Astrocyte (in vitro differentiated cells and primary cell): ENCODE results near the gene DGKB. TPM values are rescaled to one million over a fixed set of nuclear protein-coding genes. Genes with fewer than 3 reads are reported as not detected.

Source experiments
- DNase-seq: peaks from one replicate; pipeline ENCODE4 v3.0.0-alpha.2; 2010; ENCODE audit warnings: low read depth
- FAIRE-seq: peaks from 2 replicates; lab custom pipeline; 2011; peaks lifted over from hg19 to GRCh38; lab: Jason Lieb, UNC
- H2AFZ ChIP-seq: 2 replicates; pipeline ENCODE4 v1.6.0; 2012; ENCODE audit warnings: low read depth, low read length, inconsistent platforms
- H3K27ac ChIP-seq: 2 replicates; pipeline ENCODE4 v1.5.1; 2011; ENCODE audit warnings: low read depth, low read length, inconsistent platforms
- H3K27me3 ChIP-seq: 2 replicates; pipeline ENCODE4 v1.6.0; 2011; ENCODE audit warnings: low read length, inconsistent platforms; ENCODE audit not compliant: insufficient read depth
- H3K36me3 ChIP-seq: 2 replicates; pipeline ENCODE4 v1.5.1; 2011; ENCODE audit warnings: low read length, inconsistent platforms; ENCODE audit not compliant: insufficient read depth
- H3K4me1 ChIP-seq: 2 replicates; pipeline ENCODE4 v1.5.1; 2011; ENCODE audit warnings: low read length, inconsistent platforms; ENCODE audit not compliant: insufficient read depth
- H3K4me2 ChIP-seq: 2 replicates; pipeline ENCODE4 v1.6.0; 2012; ENCODE audit warnings: low read length, inconsistent platforms
- H3K4me3 ChIP-seq: 2 replicates; pipeline ENCODE4 v1.5.1; 2011; ENCODE audit warnings: low read depth, mild to moderate bottlenecking, low read length, inconsistent platforms; ENCODE audit not compliant: insufficient read depth
- H3K79me2 ChIP-seq: 2 replicates; pipeline ENCODE4 v1.6.0; 2012; ENCODE audit warnings: mild to moderate bottlenecking, low read length, inconsistent platforms; ENCODE audit not compliant: insufficient read depth
- H3K9ac ChIP-seq: 2 replicates; pipeline ENCODE4 v1.6.0; 2012; ENCODE audit warnings: mild to moderate bottlenecking, low read length, inconsistent platforms
- H3K9me3 ChIP-seq: 2 replicates; pipeline ENCODE4 v1.5.1; 2012; ENCODE audit warnings: low read depth, mild to moderate bottlenecking, low read length, inconsistent platforms; ENCODE audit not compliant: insufficient read depth
- H4K20me1 ChIP-seq: 2 replicates; pipeline ENCODE4 v1.6.0; 2012; ENCODE audit warnings: low read length, inconsistent platforms; ENCODE audit not compliant: insufficient read depth
- H3K27ac Mint-ChIP-seq: one replicate; pipeline ENCODE4 v1.8.0; 2021; ENCODE audit warnings: mild to moderate bottlenecking, mixed read lengths; ENCODE audit not compliant: unreplicated experiment
- H3K27me3 Mint-ChIP-seq: one replicate; pipeline ENCODE4 v1.8.0; 2021; ENCODE audit warnings: low read depth, mixed read lengths; ENCODE audit not compliant: unreplicated experiment
- H3K36me3 Mint-ChIP-seq: one replicate; pipeline ENCODE4 v1.8.0; 2021; ENCODE audit warnings: low read depth, mixed read lengths; ENCODE audit not compliant: unreplicated experiment
- H3K4me1 Mint-ChIP-seq: one replicate; pipeline ENCODE4 v1.8.0; 2021; ENCODE audit warnings: low read depth, mixed read lengths; ENCODE audit not compliant: unreplicated experiment
- H3K4me3 Mint-ChIP-seq: one replicate; pipeline ENCODE4 v1.8.0; 2021; ENCODE audit warnings: mild to moderate bottlenecking, moderate library complexity, mixed read lengths; ENCODE audit not compliant: unreplicated experiment
- H3K9me3 Mint-ChIP-seq: one replicate; pipeline ENCODE4 v1.8.0; 2021; ENCODE audit warnings: mild to moderate bottlenecking, mixed read lengths; ENCODE audit not compliant: unreplicated experiment
- CTCF ChIP-seq: IDR thresholded peaks from 2 replicates; pipeline ENCODE4 v1.5.1; 2011; ENCODE audit warnings: low read depth, mild to moderate bottlenecking, inconsistent platforms, low read length, moderate library complexity; ENCODE audit not compliant: insufficient read depth
- EZH2 ChIP-seq: IDR thresholded peaks from 2 replicates; pipeline ENCODE4 v1.6.1; 2012; ENCODE audit warnings: mild to moderate bottlenecking, low read length, inconsistent platforms; ENCODE audit not compliant: insufficient read depth
- total RNA-seq: library from RNA; stranded (reverse); gene quantifications from 2 replicates; pipeline ENCODE4 v1.2.1, GENCODE V29; 2021

The DGKB gene
- total RNA-seq, 1 donor from 2014 or later: 0.39 TPM

- H3K27ac Mint-ChIP-seq: no peak overlapping the region
- no peak overlapping the region for H3K4me3 Mint-ChIP-seq
Observed at GRCh38 chr7:14937581-14937980, 35.0 kb upstream of the DGKB start.

DNA sequence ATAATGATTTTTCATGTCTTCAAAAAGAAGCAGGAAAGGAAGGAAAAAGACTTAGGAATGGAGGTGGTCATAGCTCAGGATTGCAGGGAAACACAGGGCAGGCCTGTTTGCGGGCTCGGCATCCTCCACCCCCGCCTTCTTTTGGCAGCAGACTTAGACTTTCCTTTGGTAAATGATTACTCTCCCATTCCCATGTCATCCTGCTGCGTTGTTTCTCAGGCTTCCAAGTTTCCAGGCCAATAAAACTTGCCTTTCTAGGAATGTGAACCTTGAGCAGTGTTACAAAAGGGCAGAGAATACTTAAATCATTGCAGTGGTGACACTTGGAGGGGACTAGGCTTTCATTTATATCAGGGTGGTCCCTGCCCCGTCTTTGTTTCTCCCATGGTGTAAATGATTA is 34.0 kb upstream of the DGKB start:
- Histone ChIP-seq H3K27me3 (no peaks in the 10 kb centered on the region), H3K36me3 (no peaks in the 10 kb centered on the region), H4K20me1 (no peaks in the 10 kb centered on the region), H2AFZ (no peak overlapping the region), H3K9ac (no peak overlapping the region), H3K4me1 (no peaks in the 10 kb centered on the region), H3K79me2 (no peaks in the 10 kb centered on the region), H3K4me3 (no peak overlapping the region), H3K27ac (no peak overlapping the region), H3K4me2 (peak overlapping the region; percentile 32), H3K9me3 (no peaks in the 10 kb centered on the region)
- peak overlapping the region; percentile 1 for H3K27ac Mint-ChIP-seq
- peaks cover 4% of the 10 kb centered on the region for H3K4me1 Mint-ChIP-seq
- H3K9me3 Mint-ChIP-seq: no peaks in the 10 kb centered on the region
- H3K36me3 Mint-ChIP-seq: no peaks in the 10 kb centered on the region
- DNase-seq (peak; percentile 81), FAIRE-seq (no peak)
- no peak overlapping the region for H3K4me3 Mint-ChIP-seq
- TF ChIP-seq EZH2: no peak
- no peak for TF ChIP-seq CTCF
- H3K27me3 Mint-ChIP-seq: no peaks in the 10 kb centered on the region

More at GRCh38 chr7:14937581-14937980, 35.0 kb upstream of the DGKB start:
- Mint-ChIP-seq H3K9me3 (no peaks in the 10 kb centered on the region), H3K27me3 (no peaks in the 10 kb centered on the region), H3K4me1 (peaks cover 4% of the 10 kb centered on the region), H3K36me3 (no peaks in the 10 kb centered on the region)
- Histone ChIP-seq H3K4me1 (no peaks in the 10 kb centered on the region), H3K27me3 (no peaks in the 10 kb centered on the region), H3K9me3 (no peaks in the 10 kb centered on the region), H3K4me3 (no peak overlapping the region), H3K4me2 (no peak overlapping the region), H2AFZ (no peak overlapping the region), H3K36me3 (no peaks in the 10 kb centered on the region), H4K20me1 (no peaks in the 10 kb centered on the region), H3K27ac (no peak overlapping the region), H3K9ac (no peak overlapping the region), H3K79me2 (no peaks in the 10 kb centered on the region)
- no peak for DNase-seq
- no peak for FAIRE-seq
- TF ChIP-seq CTCF: no peak
- no peak for TF ChIP-seq EZH2

DNA sequence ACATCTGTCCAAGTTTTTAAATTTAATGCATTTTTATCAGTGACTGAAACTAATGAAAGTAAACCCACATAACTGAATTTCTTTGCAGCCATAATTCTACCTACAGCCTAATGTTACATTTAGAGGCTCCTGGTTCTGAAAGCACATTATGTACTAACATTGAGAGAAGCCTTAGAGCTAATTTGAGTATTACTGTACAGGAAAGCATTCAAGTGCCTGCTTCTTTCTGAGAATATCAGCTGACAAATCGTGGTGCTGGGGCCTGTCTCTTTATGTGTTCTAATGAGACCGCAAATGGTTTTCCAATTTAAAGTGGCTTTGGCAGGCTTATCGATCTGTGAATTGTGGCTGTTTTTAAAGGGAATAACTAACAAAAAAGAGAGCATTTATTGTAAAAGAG is 32.3 kb upstream of the DGKB start:
- H3K4me1 ChIP-seq: no peaks in the 10 kb centered on the region
- H4K20me1 ChIP-seq: no peaks in the 10 kb centered on the region
- H3K4me1 Mint-ChIP-seq: peaks cover 6% of the 10 kb centered on the region
- no peak overlapping the region for H3K4me3 ChIP-seq
- no peak overlapping the region for H3K4me3 Mint-ChIP-seq
- no peak overlapping the region for H3K4me2 ChIP-seq
- FAIRE-seq (no peak), DNase-seq (no peak)
- H2AFZ ChIP-seq: no peak overlapping the region
- H3K9ac ChIP-seq: no peak overlapping the region
- no peak overlapping the region for H3K27ac Mint-ChIP-seq
- no peaks in the 10 kb centered on the region for H3K27me3 ChIP-seq
- H3K27ac ChIP-seq: no peak overlapping the region
- no peaks in the 10 kb centered on the region for H3K27me3 Mint-ChIP-seq
- no peaks in the 10 kb centered on the region for H3K36me3 Mint-ChIP-seq
- H3K79me2 ChIP-seq: no peaks in the 10 kb centered on the region
- H3K36me3 ChIP-seq: no peaks in the 10 kb centered on the region
- no peaks in the 10 kb centered on the region for H3K9me3 Mint-ChIP-seq
- H3K9me3 ChIP-seq: no peaks in the 10 kb centered on the region
- TF ChIP-seq EZH2 (no peak), CTCF (no peak)
